ENCODE results near the gene PSMB10.

- no peak for TF ChIP-seq POLR2AphosphoS5 (IDR thresholded peaks at IDR 0.05)
- TF ChIP-seq CTCF (IDR thresholded peaks at IDR 0.05), result no peak
Observed at GRCh38 chr16:67977005-67977404, 40.4 kb upstream of the PSMB10 start.
